ENCODE measurements around the gene RASA3.
A peak's percentile ranks its signal among the peaks of the same experiment; 100 is the strongest.

The RASA3 gene

DNA sequence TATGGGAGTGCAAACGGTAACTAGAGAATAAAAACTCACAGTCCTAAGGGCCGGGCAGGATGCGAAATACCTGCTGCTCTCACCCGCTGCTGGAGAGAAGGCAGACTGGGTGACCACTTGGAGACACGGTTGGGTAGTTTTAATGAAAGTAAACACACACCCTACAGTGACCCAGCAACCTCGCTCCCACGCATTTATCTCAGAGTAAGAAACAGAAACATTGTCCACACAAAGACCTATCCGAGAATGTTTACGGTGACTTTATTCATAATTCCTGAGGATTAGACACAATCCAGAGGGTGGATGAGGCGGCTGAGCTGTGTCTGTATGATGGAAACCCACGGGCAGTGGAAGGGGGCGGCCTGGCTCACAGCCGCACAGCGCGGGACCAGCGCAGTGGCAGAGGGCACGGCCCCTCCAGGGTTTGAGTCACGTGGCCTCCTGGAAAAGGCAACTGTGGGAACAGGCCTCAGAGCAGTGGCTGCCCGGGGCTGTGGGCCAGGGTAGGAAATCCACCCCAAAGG is 85.0 kb downstream of the RASA3 start:
- no peak for DNase-seq (ENCODE audit: low read depth in 1 of 2, low spot score in 1 of 2)
- no peak overlapping the region for H3K4me3 ChIP-seq (replicated peaks; ENCODE audit: insufficient read depth, low read length)
- no peaks in the 10 kb centered on the region for H3K27me3 ChIP-seq (ENCODE audit: insufficient read depth, poor library complexity, severe bottlenecking)
- TF ChIP-seq SPI1 (IDR thresholded peaks at IDR 0.05; ENCODE audit: borderline replicate concordance, low read depth): no peak
- TF ChIP-seq CTCF (IDR thresholded peaks at IDR 0.05; ENCODE audit: insufficient read depth, low read length): no peak
- no peak for TF ChIP-seq GABPA (IDR thresholded peaks at IDR 0.05; ENCODE audit: low read depth)
- no peak for TF ChIP-seq POLR2AphosphoS5 (IDR thresholded peaks at IDR 0.05; ENCODE audit: low read depth)
- TF ChIP-seq REST (IDR thresholded peaks at IDR 0.05; ENCODE audit: insufficient replicate concordance, low read depth): no peak
- no peak overlapping the region for H3K27ac ChIP-seq (replicated peaks)

GRCh38 chr13:114046431-114046975 is 85.9 kb downstream of the RASA3 start:
- no peak overlapping the region for H3K4me3 ChIP-seq (replicated peaks; ENCODE audit: insufficient read depth, low read length)
- no peak for DNase-seq (ENCODE audit: low read depth in 1 of 2, low spot score in 1 of 2)
- H3K27me3 ChIP-seq (ENCODE audit: insufficient read depth, poor library complexity, severe bottlenecking): no peaks in the 10 kb centered on the region
- TF ChIP-seq REST (IDR thresholded peaks at IDR 0.05; ENCODE audit: insufficient replicate concordance, low read depth) (no peak), SPI1 (IDR thresholded peaks at IDR 0.05; ENCODE audit: borderline replicate concordance, low read depth) (no peak), GABPA (IDR thresholded peaks at IDR 0.05; ENCODE audit: low read depth) (no peak), POLR2AphosphoS5 (IDR thresholded peaks at IDR 0.05; ENCODE audit: low read depth) (no peak), CTCF (IDR thresholded peaks at IDR 0.05; ENCODE audit: insufficient read depth, low read length) (no peak)
- H3K27ac ChIP-seq (replicated peaks): no peak overlapping the region

DNA sequence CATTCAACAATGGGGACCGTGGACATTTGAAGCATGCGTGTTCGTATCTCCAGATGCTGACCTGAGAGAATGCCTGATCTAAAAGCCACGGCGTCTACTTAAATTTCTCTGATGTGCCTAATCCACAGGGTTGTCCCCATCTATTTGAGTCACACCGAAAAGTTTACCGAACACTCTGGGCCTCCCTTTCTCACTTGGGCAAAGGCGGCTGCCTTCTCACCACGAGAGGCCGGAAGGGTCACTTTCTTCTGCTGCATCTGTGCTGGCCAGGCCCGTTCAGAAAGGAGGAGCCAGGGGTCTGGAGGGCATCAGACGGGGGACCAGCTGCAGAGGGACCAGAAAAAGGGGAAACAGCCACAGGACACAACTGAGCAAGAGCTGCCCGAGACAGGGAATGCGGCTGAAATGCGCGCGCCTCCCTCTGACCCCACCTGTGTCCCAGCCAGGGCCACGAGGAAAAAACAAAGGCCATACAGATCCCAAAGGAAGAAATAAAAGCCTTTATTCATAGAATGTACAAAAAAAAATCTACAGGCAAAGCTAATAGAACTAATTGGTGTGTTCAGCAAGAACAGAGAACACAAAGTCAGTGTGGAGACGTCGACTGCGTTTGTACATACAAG is 87.2 kb downstream of the RASA3 start:
- no peak for TF ChIP-seq CTCF (IDR thresholded peaks at IDR 0.05; ENCODE audit: insufficient read depth, low read length)
- no peak for TF ChIP-seq GABPA (IDR thresholded peaks at IDR 0.05; ENCODE audit: low read depth)
- TF ChIP-seq SPI1 (IDR thresholded peaks at IDR 0.05; ENCODE audit: borderline replicate concordance, low read depth): no peak
- TF ChIP-seq POLR2AphosphoS5 (IDR thresholded peaks at IDR 0.05; ENCODE audit: low read depth): no peak
- no peak for TF ChIP-seq REST (IDR thresholded peaks at IDR 0.05; ENCODE audit: insufficient replicate concordance, low read depth)
- H3K27ac ChIP-seq (replicated peaks): peak overlapping the region; percentile 56
- no peak overlapping the region for H3K4me3 ChIP-seq (replicated peaks; ENCODE audit: insufficient read depth, low read length)
- no peak for DNase-seq (ENCODE audit: low read depth in 1 of 2, low spot score in 1 of 2)
- no peaks in the 10 kb centered on the region for H3K27me3 ChIP-seq (ENCODE audit: insufficient read depth, poor library complexity, severe bottlenecking)
